Measurements from ENCODE around the gene RLN3. TPM values are rescaled to one million over a fixed set of nuclear protein-coding genes. Genes with fewer than 3 reads are reported as not detected.

RLN3 gene
- total and polyA plus RNA-seq, 9 of the 15 experiments (the other 6 are each of a cell fraction or from before 2014, with no cell fraction given), result 0.31 to 1.2 (median 0.71) TPM; not detected in 6

DNA sequence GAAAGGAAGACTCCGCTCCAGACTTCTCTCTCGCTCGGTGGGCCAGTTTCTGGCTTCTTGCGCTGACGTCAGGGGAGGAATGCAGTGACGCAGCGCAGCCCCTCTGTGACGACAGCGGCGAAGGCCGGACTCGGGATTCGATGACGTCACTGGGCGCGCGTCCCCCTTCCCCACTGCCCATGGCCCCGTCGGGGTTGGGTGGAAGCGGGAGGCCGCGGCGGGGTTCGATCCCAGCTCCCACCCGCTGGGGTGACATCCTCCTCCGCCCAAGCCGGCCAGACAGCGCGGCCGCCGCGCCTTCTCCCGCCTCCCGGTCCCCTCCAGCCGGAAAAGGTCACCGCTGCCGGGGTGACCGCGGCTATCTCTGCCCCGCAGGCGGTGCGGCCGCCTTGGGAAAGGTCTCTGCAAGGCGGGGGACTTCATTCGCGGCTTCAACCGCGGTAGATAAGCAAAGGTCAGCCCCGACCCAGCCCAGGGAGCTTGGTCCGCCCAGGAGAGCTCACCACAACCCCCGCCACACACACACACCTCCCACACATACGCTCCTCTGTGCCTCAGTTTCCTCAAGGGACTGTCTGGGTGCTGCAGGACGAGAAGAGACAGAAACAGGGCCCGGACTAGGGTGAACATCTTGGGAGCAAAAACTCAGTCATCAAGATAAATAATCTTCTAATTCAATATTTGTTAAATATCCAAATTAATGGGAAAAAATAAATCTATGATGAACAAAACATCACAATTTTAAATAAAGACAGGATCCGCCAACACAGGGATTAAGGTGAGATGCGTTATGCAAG, 21.0 kb upstream of the RLN3 start (continued):
- TF ChIP-seq FOXM1 (IDR thresholded peaks at IDR 0.05; ENCODE audit: low read depth), result peak; percentile 89
- no peak for TF ChIP-seq FOXM1 (CRISPR knock-in tag; IDR thresholded peaks at IDR 0.05; ENCODE audit: low read depth)
- TF ChIP-seq CCAR2 (IDR thresholded peaks at IDR 0.05; ENCODE audit: low read depth, low read length), result no peak
- TF ChIP-seq IRF2 (CRISPR knock-in tag; IDR thresholded peaks at IDR 0.05), result no peak
- 0 out of 2 replicates have a peak, but pooled peaks have one; percentile 15 for TF ChIP-seq SMC3 (conservative IDR thresholded peaks at IDR 0.05; ENCODE audit: insufficient read depth, low read depth, low read length)
- peak; percentile 90; the same call in 1 of the 2 replicates for TF ChIP-seq BRD4 (IDR thresholded peaks at IDR 0.05)
- no peak for TF ChIP-seq PTTG1 (tag; IDR thresholded peaks at IDR 0.05; ENCODE audit: low read depth)
- TF ChIP-seq XRCC4 (IDR thresholded peaks at IDR 0.05; ENCODE audit: extremely low read depth, insufficient read depth, insufficient read length), result no peak
- peak; percentile 97 to 99 for TF ChIP-seq MAZ (CRISPR knock-in tag; conservative IDR thresholded peaks at IDR 0.05 in 1 of 2, IDR thresholded peaks at IDR 0.05 in 1 of 2)
- TF ChIP-seq TBP (optimal IDR thresholded peaks at IDR 0.05; ENCODE audit: low read depth, low read length), result peak; percentile 12

DNA sequence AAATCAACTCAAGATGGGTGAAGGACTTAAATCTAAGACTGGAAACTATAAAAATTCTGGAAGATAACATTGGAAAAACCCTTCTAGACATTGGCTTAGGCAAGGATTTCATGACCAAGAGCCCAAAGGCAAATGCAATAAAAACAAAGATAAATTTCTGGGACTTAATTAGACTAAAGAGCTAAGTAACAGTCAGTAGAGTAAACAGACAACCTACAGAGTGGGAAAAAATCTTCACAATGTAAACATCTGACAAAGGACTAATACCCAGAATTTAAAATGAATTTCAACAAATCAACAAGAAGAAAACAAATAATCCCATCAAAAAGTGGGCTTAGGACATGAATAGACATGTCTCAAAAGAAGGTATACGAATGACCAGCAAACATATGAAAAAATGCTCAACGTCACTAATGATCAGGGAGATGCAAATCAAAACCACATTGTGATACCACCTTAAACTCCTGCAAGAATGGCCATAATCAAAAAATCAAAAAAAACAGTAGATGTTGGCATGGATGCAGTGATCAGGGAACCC, 15.5 kb upstream of the RLN3 start:
- H2AFZ ChIP-seq (ENCODE audit: low read depth, low read length), result no peak overlapping the region
- no peaks in the 10 kb centered on the region for H3K9me3 ChIP-seq (replicated peaks; ENCODE audit: control insufficient read depth, insufficient read depth, low read depth, low read length)
- peaks cover 17 to 23% of the 10 kb centered on the region in 2 experiments for H3K4me1 ChIP-seq (replicated peaks in 1 of 2; ENCODE audit: control insufficient read depth in 2 of 2, insufficient read depth in 2 of 2, low read length in 2 of 2)
- 50% methylated on average over 2 of the region's 2 CpGs for WGBS (ENCODE audit: insufficient coverage, low coverage, missing lambda C conversion rate)
- intact Hi-C loops (cut with micrococcal nuclease) (no loop called here), in situ Hi-C loops (cut with MboI) (no loop called here)
- H3K27ac ChIP-seq (ENCODE audit: extremely low read depth, low read depth, low read length), result no peak overlapping the region
- no peak overlapping the region for H3K4me3 ChIP-seq
- H3K79me2 ChIP-seq (ENCODE audit: control insufficient read depth, insufficient read depth, low read length), result no peaks in the 10 kb centered on the region
- no peaks in the 10 kb centered on the region for H3K9me1 ChIP-seq (ENCODE audit: control insufficient read depth, insufficient read depth, low read length)
- H4K20me1 ChIP-seq (replicated peaks; ENCODE audit: control insufficient read depth, insufficient read depth, low read length), result no peaks in the 10 kb centered on the region
- TF ChIP-seq SNIP1 (IDR thresholded peaks at IDR 0.05; ENCODE audit: low read depth), result no peak
- TF ChIP-seq, protein P1, sequence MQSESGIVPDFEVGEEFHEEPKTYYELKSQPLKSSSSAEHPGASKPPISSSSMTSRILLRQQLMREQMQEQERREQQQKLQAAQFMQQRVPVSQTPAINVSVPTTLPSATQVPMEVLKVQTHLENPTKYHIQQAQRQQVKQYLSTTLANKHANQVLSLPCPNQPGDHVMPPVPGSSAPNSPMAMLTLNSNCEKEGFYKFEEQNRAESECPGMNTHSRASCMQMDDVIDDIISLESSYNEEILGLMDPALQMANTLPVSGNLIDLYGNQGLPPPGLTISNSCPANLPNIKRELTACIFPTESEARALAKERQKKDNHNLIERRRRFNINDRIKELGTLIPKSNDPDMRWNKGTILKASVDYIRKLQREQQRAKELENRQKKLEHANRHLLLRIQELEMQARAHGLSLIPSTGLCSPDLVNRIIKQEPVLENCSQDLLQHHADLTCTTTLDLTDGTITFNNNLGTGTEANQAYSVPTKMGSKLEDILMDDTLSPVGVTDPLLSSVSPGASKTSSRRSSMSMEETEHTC (IDR thresholded peaks at IDR 0.05), result no peak
- TF ChIP-seq ZNF79 (CRISPR knock-in tag; IDR thresholded peaks at IDR 0.05; ENCODE audit: low read depth), result no peak
- TF ChIP-seq SIX5 (IDR thresholded peaks at IDR 0.05; ENCODE audit: borderline replicate concordance in 1 of 2, insufficient read depth in 1 of 2, low read depth in 1 of 2, low read length in 2 of 2), result no peak
- H3K4me2 ChIP-seq (ENCODE audit: insufficient read depth, low read length), result no peak overlapping the region
- BruUV-seq (replicated peaks), result no TSS peak
- no peak overlapping the region for H3K9ac ChIP-seq (ENCODE audit: insufficient read depth in 1 of 2, low read depth in 2 of 2, low read length in 2 of 2)
- FAIRE-seq (no peak), ATAC-seq (no peak), DNase-seq (ENCODE audit: extremely low read depth in 1 of 4, low spot score in 3 of 4) (no peak)
- ChIA-PET CTCF (ENCODE audit: low intra/inter-chr PET ratio) (no interaction called here), POLR2A (interaction anchor here (0.9 kb wide), 1 partner anchor 9 kb away, joined by 4 read pairs; no protein-coding TSS in a partner anchor)
- no peaks in the 10 kb centered on the region for H3K27me3 ChIP-seq (ENCODE audit: control insufficient read depth in 2 of 2, insufficient read depth in 2 of 2, low read length in 2 of 2)
- no peaks in the 10 kb centered on the region for H3K36me3 ChIP-seq (ENCODE audit: control insufficient read depth, insufficient read depth, low read length)

Data from K562 (cell line).